Activated CD4-positive, alpha-beta memory T cell treated with anti-CD3 and anti-CD28 coated beads, Interleukin-2, amount 10 ng/mL, durations not matched to agents 7 days and 5 days (primary cell): Measurements from ENCODE around the gene KBTBD6. TPM values are rescaled to one million over a fixed set of nuclear protein-coding genes. Genes with fewer than 3 reads are reported as not detected.
"Not testable (repeated sequence)": the region's sequence is repeated elsewhere in the genome, so short reads cannot be mapped to it uniquely, and the experiment has no call there.

Experiments
- CTCF ChIA-PET: fragments of 350-600 bp; sonication (Branson Sonifier 250); formaldehyde crosslinking; loops from one replicate; lab custom pipeline; 2021; ENCODE audit warnings: antibody characterized with exemption, inconsistent platforms; lab: Charles Lee
- POLR2A ChIA-PET: fragments of 350-600 bp; sonication (Branson Sonifier 250); formaldehyde crosslinking; loops from one replicate; lab custom pipeline; 2021; ENCODE audit warnings: antibody characterized with exemption; lab: Charles Lee
- DNase-seq: peaks from one replicate; pipeline ENCODE4 v3.0.0-alpha.2; 2020
- H3K27ac Mint-ChIP-seq: one replicate; pipeline ENCODE4 v1.8.0; 2021; ENCODE audit warnings: mild to moderate bottlenecking, mixed read lengths
- H3K27me3 Mint-ChIP-seq: one replicate; pipeline ENCODE4 v1.8.0; 2021; ENCODE audit warnings: mixed read lengths
- H3K36me3 Mint-ChIP-seq: one replicate; pipeline ENCODE4 v1.8.0; 2021; ENCODE audit warnings: low read depth, mixed read lengths
- H3K4me1 Mint-ChIP-seq: one replicate; pipeline ENCODE4 v1.8.0; 2021; ENCODE audit warnings: mixed read lengths
- H3K4me3 Mint-ChIP-seq: one replicate; pipeline ENCODE4 v1.8.0; 2021; ENCODE audit warnings: mild to moderate bottlenecking, mixed read lengths
- H3K9me3 Mint-ChIP-seq: one replicate; pipeline ENCODE4 v1.8.0; 2021; ENCODE audit warnings: mixed read lengths
- total RNA-seq, 2 experiments: library from RNA; stranded (reverse); gene quantifications; one replicate each; pipeline ENCODE4 v1.2.3, GENCODE V29; 2021

Gene KBTBD6
- total RNA-seq, 2 experiments from 2014 or later, result 5.1 to 5.2 TPM

- H3K9me3 Mint-ChIP-seq, result peaks cover 52% of the 10 kb centered on the region
Measured at GRCh38 chr13:41148419-41149283, 16.0 kb upstream of the KBTBD6 start.

GRCh38 chr13:41145136-41145908, 12.7 kb upstream of the KBTBD6 start:
- no peaks in the 10 kb centered on the region for H3K4me1 Mint-ChIP-seq
- no peaks in the 10 kb centered on the region for H3K27me3 Mint-ChIP-seq
- POLR2A ChIA-PET, result no interaction called here
- H3K27ac Mint-ChIP-seq, result no peak overlapping the region
- CTCF ChIA-PET, result interaction anchor here (1.0 kb wide), 1 partner anchor 13 kb away, joined by 4 read pairs; no protein-coding TSS in a partner anchor
- H3K36me3 Mint-ChIP-seq, result peaks cover 24% of the 10 kb centered on the region
- no peak overlapping the region for H3K4me3 Mint-ChIP-seq
- DNase-seq, result no peak
- H3K9me3 Mint-ChIP-seq, result peaks cover 30% of the 10 kb centered on the region

More at GRCh38 chr13:41148419-41149283, 16.0 kb upstream of the KBTBD6 start:
- ChIA-PET CTCF (no interaction called here), POLR2A (no interaction called here)
- H3K4me1 Mint-ChIP-seq, result no peaks in the 10 kb centered on the region
- H3K27me3 Mint-ChIP-seq, result no peaks in the 10 kb centered on the region
- no peak overlapping the region for H3K4me3 Mint-ChIP-seq
- H3K36me3 Mint-ChIP-seq, result peaks cover 45% of the 10 kb centered on the region
- DNase-seq, result no peak
- H3K27ac Mint-ChIP-seq, result no peak overlapping the region

- CTCF ChIA-PET, result no interaction called here
- DNase-seq, result no peak
- Mint-ChIP-seq H3K27ac (no peak overlapping the region), H3K4me3 (no peak overlapping the region), H3K9me3 (peaks cover 22% of the 10 kb centered on the region), H3K27me3 (no peaks in the 10 kb centered on the region), H3K4me1 (no peaks in the 10 kb centered on the region), H3K36me3 (peaks cover 17% of the 10 kb centered on the region)
- POLR2A ChIA-PET, result no interaction called here
Measured at GRCh38 chr13:41144576-41144975, 12.0 kb upstream of the KBTBD6 start.

DNA sequence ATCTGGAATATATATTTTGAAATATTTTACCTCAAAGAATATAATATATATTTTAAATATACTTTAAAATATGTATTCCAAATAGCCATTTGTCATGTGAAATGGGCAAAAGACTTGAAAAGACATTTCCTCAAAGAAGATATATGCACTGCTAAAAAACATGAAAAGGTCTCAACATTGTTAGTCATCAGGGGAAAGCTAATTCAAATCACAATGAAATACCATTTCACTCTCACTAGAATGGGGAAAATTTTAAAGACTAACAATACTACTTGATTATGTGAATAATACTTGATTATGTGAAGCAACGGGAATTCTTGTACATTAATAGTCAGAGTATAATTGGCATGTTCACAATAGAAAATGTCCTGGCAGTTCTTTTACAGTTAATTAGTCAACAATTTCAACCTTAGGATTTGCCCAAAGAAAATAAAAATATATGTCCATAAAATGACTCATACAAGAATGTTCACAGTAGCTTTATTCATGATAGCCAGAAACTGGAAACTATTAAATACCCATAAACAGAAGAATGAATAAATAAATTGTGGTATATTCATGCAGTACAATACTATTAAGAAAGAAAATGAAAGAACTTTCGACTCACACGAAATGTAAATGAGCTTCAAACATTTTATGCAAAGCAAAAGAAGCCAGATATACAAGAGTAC, 6.8 kb upstream of the KBTBD6 start:
- no peak overlapping the region for H3K4me3 Mint-ChIP-seq
- DNase-seq, result no peak
- ChIA-PET CTCF (no interaction called here), POLR2A (no interaction called here)
- peaks cover 1% of the 10 kb centered on the region for H3K4me1 Mint-ChIP-seq
- no peaks in the 10 kb centered on the region for H3K9me3 Mint-ChIP-seq
- H3K36me3 Mint-ChIP-seq, result no peaks in the 10 kb centered on the region
- H3K27ac Mint-ChIP-seq, result no peak overlapping the region
- no peaks in the 10 kb centered on the region for H3K27me3 Mint-ChIP-seq

GRCh38 chr13:41137951-41138350, 5.3 kb upstream of the KBTBD6 start:
- Mint-ChIP-seq H3K27me3 (no peaks in the 10 kb centered on the region), H3K4me3 (no peak overlapping the region), H3K27ac (no peak overlapping the region), H3K36me3 (no peaks in the 10 kb centered on the region), H3K9me3 (no peaks in the 10 kb centered on the region), H3K4me1 (peaks cover 11% of the 10 kb centered on the region)
- ChIA-PET CTCF (interaction anchor here (1.2 kb wide), 1 partner anchor 9 kb away, joined by 3 read pairs; no protein-coding TSS in a partner anchor), POLR2A (no interaction called here)
- no peak for DNase-seq

DNA sequence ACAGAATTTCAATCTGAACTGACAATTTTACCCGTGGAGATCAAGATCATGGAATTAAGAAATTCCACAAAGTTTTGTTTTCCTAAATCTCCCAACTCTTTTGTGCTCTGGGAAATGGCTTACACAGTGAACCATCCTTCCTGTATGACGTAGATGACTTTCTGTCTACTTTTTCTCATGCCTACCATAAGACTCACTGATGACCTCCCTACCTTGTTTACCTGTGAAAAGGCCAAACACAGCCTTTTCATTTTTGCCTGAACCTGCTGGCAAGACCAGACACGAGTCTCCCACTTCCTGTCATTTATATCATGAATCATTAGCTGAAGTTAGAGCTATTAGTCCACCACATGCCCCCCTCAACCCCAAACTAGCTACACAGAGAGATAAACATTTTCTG, 4.6 kb upstream of the KBTBD6 start:
- CTCF ChIA-PET, result interaction anchor here (1.2 kb wide), 1 partner anchor 8 kb away, joined by 3 read pairs; no protein-coding TSS in a partner anchor
- Mint-ChIP-seq H3K4me1 (peaks cover 17% of the 10 kb centered on the region), H3K36me3 (no peaks in the 10 kb centered on the region), H3K27ac (no peak overlapping the region), H3K27me3 (no peaks in the 10 kb centered on the region), H3K4me3 (no peak overlapping the region), H3K9me3 (no peaks in the 10 kb centered on the region)
- no peak for DNase-seq
- POLR2A ChIA-PET, result no interaction called here

DNA sequence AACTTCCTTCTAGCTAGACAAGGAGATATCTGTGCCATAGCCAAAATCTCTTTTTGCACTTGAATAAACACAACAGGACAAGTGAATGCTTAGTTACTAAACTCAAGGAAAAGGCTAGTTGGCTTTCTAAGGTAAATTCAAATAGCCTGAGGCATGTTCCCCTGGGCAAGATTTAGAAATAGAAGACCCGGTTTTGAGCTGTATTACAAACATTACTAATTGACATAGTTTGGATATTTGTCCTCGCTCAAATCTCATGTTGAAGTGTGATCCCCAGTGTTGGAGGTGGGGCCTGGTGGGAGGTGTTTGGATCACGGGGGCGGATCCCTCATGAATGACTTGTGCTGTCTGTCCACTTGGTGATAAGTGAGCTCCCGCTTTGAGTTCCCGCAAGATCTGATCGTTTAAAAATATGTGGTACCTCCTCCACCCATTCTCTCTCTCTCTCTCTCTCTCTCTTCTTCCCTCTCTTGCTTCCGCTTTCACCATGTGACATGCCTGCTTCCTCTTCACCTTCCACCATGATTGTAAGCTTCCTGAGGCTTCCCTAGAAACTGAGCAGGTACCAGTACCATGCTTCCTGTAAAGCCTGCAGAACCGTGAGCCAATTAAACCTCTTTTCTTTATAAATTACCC, 3.9 kb upstream of the KBTBD6 start:
- Mint-ChIP-seq H3K36me3 (no peaks in the 10 kb centered on the region), H3K27me3 (no peaks in the 10 kb centered on the region), H3K4me3 (no peak overlapping the region), H3K9me3 (no peaks in the 10 kb centered on the region), H3K4me1 (peaks cover 23% of the 10 kb centered on the region), H3K27ac (no peak overlapping the region)
- DNase-seq, result no peak
- ChIA-PET POLR2A (no interaction called here), CTCF (no interaction called here)

DNA sequence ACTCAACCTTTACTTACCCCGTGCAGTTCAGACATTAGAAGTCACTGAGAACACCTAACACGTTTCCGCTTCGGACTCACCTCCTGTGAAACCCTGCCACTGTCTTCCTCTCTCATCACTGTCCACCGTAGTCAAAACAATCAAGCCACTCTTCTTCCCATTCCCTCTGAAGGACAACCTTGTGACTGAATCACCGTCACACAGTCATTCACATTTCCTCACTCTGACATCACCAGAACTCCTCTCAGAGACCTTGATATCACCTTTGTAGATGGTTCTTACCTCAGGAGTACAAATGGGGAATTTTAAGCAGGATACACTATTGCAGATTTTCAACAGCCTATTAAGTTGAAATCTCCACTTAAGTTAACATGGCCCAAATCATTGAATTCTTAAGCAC, 1.3 kb upstream of the KBTBD6 start:
- Mint-ChIP-seq H3K36me3 (peaks cover 12% of the 10 kb centered on the region), H3K27me3 (no peaks in the 10 kb centered on the region), H3K4me3 (peak overlapping the region; percentile 89), H3K27ac (no peak overlapping the region), H3K4me1 (peaks cover 41% of the 10 kb centered on the region), H3K9me3 (no peaks in the 10 kb centered on the region)
- DNase-seq, result no peak
- CTCF ChIA-PET, result no interaction called here
- POLR2A ChIA-PET, result no interaction called here

- DNase-seq, H3K27me3 Mint-ChIP-seq, CTCF ChIA-PET, H3K9me3 Mint-ChIP-seq: not testable (repeated sequence)
- Mint-ChIP-seq H3K27ac (peak overlapping the region; percentile 86), H3K4me1 (peaks cover 42% of the 10 kb centered on the region), H3K4me3 (peak overlapping the region; percentile 89), H3K36me3 (peaks cover 18% of the 10 kb centered on the region)
- POLR2A ChIA-PET, result interaction anchor here (0.6 to 1.3 kb wide), 3 partner anchors 71 to 132 kb away, joined by 3 to 4 read pairs (median 3); partner anchors contain the start of genes MTRF1 and WBP4
Measured at GRCh38 chr13:41131660-41132511, 716 bp downstream of the KBTBD6 start.

DNA sequence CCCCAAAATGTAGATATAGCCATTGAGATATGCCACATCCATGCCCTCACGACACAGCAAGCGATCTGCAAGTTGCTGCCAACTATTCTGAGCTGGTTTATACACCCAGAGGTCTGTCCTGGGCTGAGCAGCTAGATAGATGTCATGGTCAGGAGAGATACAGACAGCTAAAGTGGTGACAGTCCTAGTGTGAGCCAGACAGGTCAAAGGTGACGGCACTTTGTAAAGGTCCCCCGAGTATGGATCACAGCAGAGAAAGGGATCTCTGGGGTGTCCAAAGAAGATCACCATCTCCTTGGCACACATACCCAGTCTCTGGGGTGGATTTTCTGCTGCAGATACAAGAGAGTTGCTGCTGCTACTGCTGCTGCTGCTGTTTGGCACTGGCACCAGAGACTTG, 1.4 kb downstream of the KBTBD6 start:
- POLR2A ChIA-PET, H3K9me3 Mint-ChIP-seq, DNase-seq, H3K27me3 Mint-ChIP-seq, CTCF ChIA-PET: not testable (repeated sequence)
- Mint-ChIP-seq H3K27ac (peak overlapping the region; percentile 27), H3K36me3 (peaks cover 25% of the 10 kb centered on the region), H3K4me1 (peaks cover 42% of the 10 kb centered on the region), H3K4me3 (peak overlapping the region; percentile 89)

DNA sequence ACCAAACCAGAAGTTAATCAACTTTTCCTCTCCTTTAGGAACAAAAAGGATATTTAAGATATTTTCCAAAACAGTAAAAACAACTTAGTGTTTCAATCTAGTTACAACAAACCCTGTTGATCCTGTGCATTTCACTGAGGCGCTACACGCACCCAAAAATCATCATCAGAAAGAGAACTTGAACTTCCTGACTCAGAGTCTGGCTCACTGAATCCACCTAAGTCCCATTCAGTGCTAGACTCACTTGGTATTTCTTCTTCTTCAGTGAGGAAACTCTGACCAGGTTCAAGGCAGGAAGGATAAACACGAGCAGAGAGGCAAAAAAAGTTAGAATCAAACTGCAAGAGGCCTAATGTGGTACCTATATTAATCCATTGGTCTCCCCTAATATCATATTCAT, 2.2 kb downstream of the KBTBD6 start:
- no peaks in the 10 kb centered on the region for H3K27me3 Mint-ChIP-seq
- H3K4me1 Mint-ChIP-seq, result peaks cover 42% of the 10 kb centered on the region
- CTCF ChIA-PET, result no interaction called here
- no peaks in the 10 kb centered on the region for H3K9me3 Mint-ChIP-seq
- POLR2A ChIA-PET, result no interaction called here
- DNase-seq, result no peak
- H3K27ac Mint-ChIP-seq, result peak overlapping the region; percentile 26
- peaks cover 25% of the 10 kb centered on the region for H3K36me3 Mint-ChIP-seq
- H3K4me3 Mint-ChIP-seq, result peak overlapping the region; percentile 89

GRCh38 chr13:41127701-41128100, 4.9 kb downstream of the KBTBD6 start:
- Mint-ChIP-seq H3K36me3 (peaks cover 25% of the 10 kb centered on the region), H3K27ac (no peak overlapping the region), H3K4me1 (peaks cover 31% of the 10 kb centered on the region), H3K9me3 (no peaks in the 10 kb centered on the region), H3K4me3 (no peak overlapping the region), H3K27me3 (no peaks in the 10 kb centered on the region)
- ChIA-PET CTCF (interaction anchor here (0.6 kb wide), 1 partner anchor 70 kb away, joined by 3 read pairs; no protein-coding TSS in a partner anchor), POLR2A (no interaction called here)
- DNase-seq, result no peak
